HCT116 (cell line): ENCODE data around the gene IMMP2L. TPM values are rescaled to one million over a fixed set of nuclear protein-coding genes. Genes with fewer than 3 reads are reported as not detected.
A peak's percentile ranks its signal among the peaks of the same experiment; 100 is the strongest.
"Not testable (repeated sequence)": the region's sequence is repeated elsewhere in the genome, so short reads cannot be mapped to it uniquely, and the experiment has no call there.

Source experiments
- ATAC-seq: fragments of 200-7000 bp; cut with Tn5 transposase; 2 replicates; pipeline ENCODE4 v1.9.1; 2020; ENCODE audit warnings: mild to moderate bottlenecking, moderate library complexity
- BruUV-seq: library from RNA; stranded (reverse); fragments of 400-500 nt; replicated peaks from 2 replicates; lab custom pipeline; 2021; lab: Mats Ljungman, UMichigan
- CTCF ChIA-PET: fragments of 300-600 bp; sonication (Branson Sonifier 250); formaldehyde crosslinking; loops from one replicate; lab custom pipeline; 2021; ENCODE audit warnings: antibody characterized with exemption; lab: Charles Lee
- POLR2A ChIA-PET: fragments of 300-600, 350-600 bp; sonication (Branson Sonifier 250); formaldehyde crosslinking; loops from one replicate; lab custom pipeline; 2021; ENCODE audit warnings: antibody characterized with exemption; lab: Charles Lee
- RAD21 ChIA-PET, 2 experiments: fragments of 300-600 bp; sonication (Branson Sonifier 250); formaldehyde crosslinking; loops; one replicate each; lab custom pipeline; 2023; ENCODE audit warnings: low total read pairs in 2 of 2; ENCODE audit not compliant: uncharacterized antibody in 2 of 2, unreplicated experiment in 2 of 2, low non-redundant PET in 1 of 2; lab: Charles Lee
- DNase-seq: peaks from one replicate; pipeline ENCODE4 v3.0.0-alpha.2; 2010; ENCODE audit warnings: low read depth, low spot score
- H2AFZ ChIP-seq: fragments of 200-600 bp; shearing (Covaris generic), sonication (generic); 2 replicates; pipeline ENCODE4 v1.6.1; 2017; ENCODE audit warnings: low read depth, mixed run types, mixed read lengths, antibody characterized with exemption, low read length; ENCODE audit not compliant: poor library complexity, severe bottlenecking
- H3K27ac ChIP-seq: 2 replicates; pipeline ENCODE4 v1.5.1; 2012; ENCODE audit warnings: low read depth, low read length
- H3K27me3 ChIP-seq: fragments of 200-600 bp; sonication (generic); 2 replicates; pipeline ENCODE4 v1.6.1; 2016; ENCODE audit warnings: mixed run types, low read length, mixed read lengths; ENCODE audit not compliant: insufficient read depth
- H3K36me3 ChIP-seq, 2 experiments: fragments of 200-500 bp in 1 of 2; fragments of 200-600 bp in 1 of 2; sonication (Bioruptor generic) in 1 of 2; sonication (generic) in 1 of 2; 2 replicates each; pipeline versions ENCODE4 v1.5.1 to v1.6.1; 2014 to 2016; ENCODE audit warnings: low read length in 2 of 2, inconsistent platforms in 1 of 2, mixed read lengths in 1 of 2, mixed run types in 1 of 2; ENCODE audit not compliant: insufficient read depth in 2 of 2, control insufficient read depth in 1 of 2
- H3K4me1 ChIP-seq, 2 experiments: fragments of 200-600 bp in 1 of 2; sonication (generic) in 1 of 2; 2 replicates each; pipeline versions ENCODE4 v1.5.1 to v1.6.1; 2012 to 2017; ENCODE audit warnings: low read length in 2 of 2, inconsistent platforms in 1 of 2, mild to moderate bottlenecking in 1 of 2, mixed read lengths in 1 of 2, mixed run types in 1 of 2, moderate library complexity in 1 of 2; ENCODE audit not compliant: insufficient read depth in 2 of 2, control insufficient read depth in 1 of 2
- H3K4me2 ChIP-seq: fragments of 200-600 bp; sonication (generic); 2 replicates; pipeline ENCODE4 v1.6.1; 2017; ENCODE audit warnings: mixed run types, low read length, mixed read lengths
- H3K4me3 ChIP-seq, 2 experiments: fragments of 200-600 bp in 1 of 2; sonication (generic) in 1 of 2; replicated peaks in 1 of 2; 2 replicates each; pipeline ENCODE4 v1.5.1; 2011 to 2016; ENCODE audit warnings: low read length in 2 of 2, control low read depth in 1 of 2, low read depth in 1 of 2, mild to moderate bottlenecking in 1 of 2, mixed read lengths in 1 of 2, mixed run types in 1 of 2
- H3K79me2 ChIP-seq: fragments of 200-600 bp; sonication (generic); 2 replicates; pipeline ENCODE4 v1.6.1; 2017; ENCODE audit warnings: mild to moderate bottlenecking, mixed run types, low read length, moderate library complexity, mixed read lengths; ENCODE audit not compliant: insufficient read depth
- H3K9ac ChIP-seq: fragments of 200-600 bp; sonication (generic); 2 replicates; pipeline ENCODE4 v1.6.1; 2016; ENCODE audit warnings: low read length, mixed read lengths
- H3K9me2 ChIP-seq: fragments of 200-600 bp; sonication (generic), shearing (Covaris generic); 2 replicates; pipeline ENCODE4 v1.6.1; 2017; ENCODE audit warnings: mixed run types, mild to moderate bottlenecking, moderate library complexity; ENCODE audit not compliant: insufficient read depth
- H3K9me3 ChIP-seq, 2 experiments: fragments of 200-500 bp in 1 of 2; fragments of 200-600 bp in 1 of 2; sonication (Bioruptor generic) in 1 of 2; sonication (generic) in 1 of 2; 2 replicates each; pipeline ENCODE4 v1.6.1; 2014 to 2017; ENCODE audit warnings: low read length in 2 of 2, mixed read lengths in 2 of 2, inconsistent platforms in 1 of 2, low read depth in 1 of 2, mild to moderate bottlenecking in 1 of 2, mixed run types in 1 of 2, moderate library complexity in 1 of 2; ENCODE audit not compliant: control insufficient read depth in 1 of 2, insufficient read depth in 1 of 2
- H4K20me1 ChIP-seq: fragments of 200-600 bp; sonication (generic), shearing (Covaris generic); 2 replicates; pipeline ENCODE4 v1.6.1; 2017; ENCODE audit warnings: mixed run types, mild to moderate bottlenecking, moderate library complexity; ENCODE audit not compliant: insufficient read depth
- SP1 ChIP-seq: IDR thresholded peaks from 2 replicates; pipeline ENCODE4 v1.6.1; 2012; ENCODE audit warnings: low read depth
- intact Hi-C: fragments of 100-400 bp; cut with micrococcal nuclease; formaldehyde crosslinking; loops from 2 replicates; pipeline ENCODE4 v1.10.0; 2022
- total RNA-seq: library from RNA; stranded (reverse); gene quantifications from one replicate; pipeline ENCODE4 v1.2.1, GENCODE V29; 2021; ENCODE audit not compliant: unreplicated experiment
- TF ChIP-seq, protein P1 (sequence below): IDR thresholded peaks from 2 replicates; pipeline ENCODE4 v1.6.1; 2012; ENCODE audit warnings: low read depth

IMMP2L gene
- total RNA-seq, 1 experiment from 2014 or later = 21.1 TPM

DNA sequence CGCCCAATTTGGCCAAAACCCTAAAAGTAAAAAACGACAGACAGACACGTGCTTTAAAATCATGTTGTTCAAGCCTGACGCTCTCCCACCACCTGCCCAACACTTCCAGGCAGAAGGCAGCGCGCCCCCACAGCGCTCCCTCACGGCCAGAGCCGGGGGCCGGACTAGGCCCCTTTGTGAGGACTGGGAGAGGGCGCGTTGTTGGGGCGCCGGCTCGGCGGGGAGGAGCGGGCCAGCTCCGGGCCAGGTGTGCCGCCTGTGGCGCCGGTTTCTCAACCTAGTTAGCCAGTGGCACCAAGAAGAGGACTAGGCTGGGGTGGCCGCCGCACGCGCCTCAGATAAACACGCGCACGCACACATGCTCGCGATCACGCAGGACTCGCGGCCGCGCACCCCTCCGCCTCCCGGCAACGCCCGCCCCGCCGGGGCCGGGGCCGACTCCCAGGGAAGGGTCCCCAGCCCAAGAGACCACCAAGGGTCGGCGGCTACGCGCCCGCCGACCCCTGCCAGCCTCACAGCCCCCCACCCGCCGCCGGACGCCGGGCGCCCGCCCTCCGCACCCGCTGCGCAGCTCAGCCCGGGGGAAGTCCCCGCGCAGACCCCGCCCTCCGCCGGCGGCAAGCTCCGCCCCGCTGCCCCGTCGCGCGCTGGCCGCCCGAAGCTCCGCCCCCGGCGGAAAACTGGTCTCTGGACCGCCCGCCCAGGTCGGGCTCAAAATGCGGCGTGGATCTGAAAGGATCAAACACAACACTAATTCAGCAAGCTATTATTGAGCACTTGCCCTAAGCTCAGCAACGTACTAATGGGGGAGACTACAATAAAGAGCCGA, at the start of gene IMMP2L (continued):
- TF ChIP-seq, protein P1, sequence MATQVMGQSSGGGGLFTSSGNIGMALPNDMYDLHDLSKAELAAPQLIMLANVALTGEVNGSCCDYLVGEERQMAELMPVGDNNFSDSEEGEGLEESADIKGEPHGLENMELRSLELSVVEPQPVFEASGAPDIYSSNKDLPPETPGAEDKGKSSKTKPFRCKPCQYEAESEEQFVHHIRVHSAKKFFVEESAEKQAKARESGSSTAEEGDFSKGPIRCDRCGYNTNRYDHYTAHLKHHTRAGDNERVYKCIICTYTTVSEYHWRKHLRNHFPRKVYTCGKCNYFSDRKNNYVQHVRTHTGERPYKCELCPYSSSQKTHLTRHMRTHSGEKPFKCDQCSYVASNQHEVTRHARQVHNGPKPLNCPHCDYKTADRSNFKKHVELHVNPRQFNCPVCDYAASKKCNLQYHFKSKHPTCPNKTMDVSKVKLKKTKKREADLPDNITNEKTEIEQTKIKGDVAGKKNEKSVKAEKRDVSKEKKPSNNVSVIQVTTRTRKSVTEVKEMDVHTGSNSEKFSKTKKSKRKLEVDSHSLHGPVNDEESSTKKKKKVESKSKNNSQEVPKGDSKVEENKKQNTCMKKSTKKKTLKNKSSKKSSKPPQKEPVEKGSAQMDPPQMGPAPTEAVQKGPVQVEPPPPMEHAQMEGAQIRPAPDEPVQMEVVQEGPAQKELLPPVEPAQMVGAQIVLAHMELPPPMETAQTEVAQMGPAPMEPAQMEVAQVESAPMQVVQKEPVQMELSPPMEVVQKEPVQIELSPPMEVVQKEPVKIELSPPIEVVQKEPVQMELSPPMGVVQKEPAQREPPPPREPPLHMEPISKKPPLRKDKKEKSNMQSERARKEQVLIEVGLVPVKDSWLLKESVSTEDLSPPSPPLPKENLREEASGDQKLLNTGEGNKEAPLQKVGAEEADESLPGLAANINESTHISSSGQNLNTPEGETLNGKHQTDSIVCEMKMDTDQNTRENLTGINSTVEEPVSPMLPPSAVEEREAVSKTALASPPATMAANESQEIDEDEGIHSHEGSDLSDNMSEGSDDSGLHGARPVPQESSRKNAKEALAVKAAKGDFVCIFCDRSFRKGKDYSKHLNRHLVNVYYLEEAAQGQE = no peak
- peak; percentile 88 for TF ChIP-seq SP1

- H3K27me3 ChIP-seq, BruUV-seq, H2AFZ ChIP-seq, H3K9me3 ChIP-seq, H3K9me2 ChIP-seq, CTCF ChIA-PET, H4K20me1 ChIP-seq, RAD21 ChIA-PET, H3K4me1 ChIP-seq, H3K4me3 ChIP-seq, intact Hi-C loops, H3K9ac ChIP-seq, H3K36me3 ChIP-seq, H3K79me2 ChIP-seq, ATAC-seq, H3K27ac ChIP-seq, DNase-seq, POLR2A ChIA-PET, H3K4me2 ChIP-seq: not testable (repeated sequence)
These were observed 47.4 kb upstream of the IMMP2L start for GRCh38 chr7:111609483-111610254.
